H1 (cell line): ENCODE results near the gene DYNC1I1. TPM values are rescaled to one million over a fixed set of nuclear protein-coding genes. Genes with fewer than 3 reads are reported as not detected.

ENCODE experiments used
- CEBPB ChIP-seq: IDR thresholded peaks from 2 replicates; pipeline ENCODE4 v1.6.1; 2012; ENCODE audit warnings: low read depth, low read length
- CHD2 ChIP-seq: IDR thresholded peaks from 2 replicates; pipeline ENCODE4 v1.6.1; 2012; ENCODE audit warnings: low read length, improper control_type of control experiment
- CHD7 ChIP-seq: fragments of 300-600 bp; sonication (generic); IDR thresholded peaks from 2 replicates; pipeline ENCODE4 v1.7.1; 2012; ENCODE audit warnings: low read length, moderate library complexity, mild to moderate bottlenecking, inconsistent platforms; ENCODE audit not compliant: insufficient replicate concordance
- HDAC2 ChIP-seq, 2 experiments: fragments of 300-600 bp in 1 of 2; sonication (generic) in 1 of 2; IDR thresholded peaks; 2 replicates each; pipeline ENCODE4 v1.6.1; 2011 to 2012; ENCODE audit warnings: low read depth in 2 of 2, low read length in 2 of 2, mild to moderate bottlenecking in 2 of 2, moderate library complexity in 2 of 2, borderline replicate concordance in 1 of 2, inconsistent platforms in 1 of 2
- KDM5A ChIP-seq: fragments of 200-600 bp; IDR thresholded peaks from 2 replicates; pipeline ENCODE4 v1.7.1; 2012; ENCODE audit warnings: mild to moderate bottlenecking, low read length, inconsistent platforms, mixed read lengths
- PHF8 ChIP-seq: fragments of 200-600 bp; sonication (generic); conservative IDR thresholded peaks from 2 replicates; pipeline ENCODE4 v1.7.1; 2012; ENCODE audit warnings: low read depth, mild to moderate bottlenecking, inconsistent platforms, low read length, moderate library complexity
- RAD21 ChIP-seq, 2 experiments: IDR thresholded peaks in 1 of 2; conservative IDR thresholded peaks in 1 of 2; 2 replicates each; pipeline ENCODE4 v1.6.1; 2011; ENCODE audit warnings: low read depth in 2 of 2, low read length in 2 of 2, improper control_type of control experiment in 1 of 2, inconsistent platforms in 1 of 2, mild to moderate bottlenecking in 1 of 2, moderate library complexity in 1 of 2
- SRF ChIP-seq: IDR thresholded peaks from 2 replicates; pipeline ENCODE4 v1.6.1; 2011; ENCODE audit warnings: mild to moderate bottlenecking, low read depth, low read length, moderate library complexity
- TBP ChIP-seq: IDR thresholded peaks from 2 replicates; pipeline ENCODE4 v1.6.1; 2011; ENCODE audit warnings: low read depth, low read length, improper control_type of control experiment
- TCF12 ChIP-seq: IDR thresholded peaks from 2 replicates; pipeline ENCODE4 v1.6.1; 2011; ENCODE audit warnings: low read depth, mild to moderate bottlenecking, low read length
- TEAD4 ChIP-seq: IDR thresholded peaks from 2 replicates; pipeline ENCODE4 v1.6.1; 2012; ENCODE audit warnings: low read depth, low read length, inconsistent platforms, mixed read lengths
- YY1 ChIP-seq: IDR thresholded peaks from 2 replicates; pipeline ENCODE4 v1.6.1; 2011; ENCODE audit warnings: low read depth, mild to moderate bottlenecking, low read length
- polyA plus RNA-seq, 7 experiments: library from polyadenylated mRNA; depleted of rRNA in 3 of 7; stranded (reverse) in 5 of 7; unstranded in 2 of 7; fragments of >200 nt in 5 of 7; fragments of 200-250 nt in 2 of 7; gene quantifications; 1 replicate in 5 of 7; 2 replicates in 1 of 7; 4 replicates in 1 of 7; pipeline versions ENCODE4 v1.2.1 to v1.2.3, GENCODE V29; 2011 to 2013; ENCODE audit warnings: missing spikeins in 2 of 7, mixed read lengths in 2 of 7
- total RNA-seq: library from RNA; stranded (reverse); fragmentation: NEBNext Ultra II Directional; extraction: Animal tissue kit (Norgen Biotek cat#: 25700); gene quantifications from 2 replicates; pipeline ENCODE4 v1.2.1, GENCODE V29; 2021

Gene DYNC1I1
- total and polyA plus RNA-seq, 2 of the 8 experiments (the other 6 are each of a cell fraction or from before 2014, with no cell fraction given) = 0.45 to 0.58 TPM

DNA sequence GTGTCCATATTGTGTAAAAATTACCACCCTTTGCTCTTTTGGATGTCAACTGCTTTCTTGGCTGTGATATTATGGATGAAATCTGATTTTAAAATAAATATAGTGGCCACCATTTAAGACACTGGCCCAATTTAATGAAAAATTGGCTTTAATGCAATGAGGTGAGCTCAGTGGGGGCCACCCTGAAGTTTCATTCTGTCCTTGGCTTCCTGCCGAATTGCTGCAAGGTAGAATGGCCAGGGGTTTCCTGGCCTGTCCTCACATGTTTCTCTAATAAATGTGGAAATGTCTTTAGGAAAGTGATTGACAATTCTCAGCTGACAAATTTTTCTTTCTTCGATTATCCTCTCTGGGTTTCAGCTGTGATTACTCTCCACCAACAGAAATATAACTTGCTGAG lies 36.0 kb downstream of the DYNC1I1 start (continued):
- TF ChIP-seq CHD7 (no peak), CHD2 (no peak), PHF8 (no peak), SRF (no peak), CEBPB (no peak), TCF12 (no peak), YY1 (no peak), RAD21 (IDR thresholded peaks at IDR 0.05 in 1 of 2, conservative IDR thresholded peaks at IDR 0.05 in 1 of 2; ENCODE audit: low read depth in 2 of 2, low read length in 2 of 2) (no peak), TBP (no peak), KDM5A (no peak), TEAD4 (no peak), HDAC2 (IDR thresholded peaks at IDR 0.05; ENCODE audit: borderline replicate concordance in 1 of 2, low read depth in 2 of 2, low read length in 2 of 2) (no peak)
